ENCODE measurements around the gene SCTR. TPM values are rescaled to one million over a fixed set of nuclear protein-coding genes. Genes with fewer than 3 reads are reported as not detected.

SCTR gene
- not detected for total RNA-seq

- H3K4me1 Mint-ChIP-seq (ENCODE audit: low read depth): no peaks in the 10 kb centered on the region
- no peak within 1 kb of the TSS for H3K4me3 Mint-ChIP-seq
- H3K9me3 Mint-ChIP-seq: no peaks in the 10 kb centered on the region
- POLR2A ChIA-PET: no interaction called here
- DNase-seq: no peak
- H3K27ac Mint-ChIP-seq: no peak within 1 kb of the TSS
- peaks cover 37% of the 10 kb centered on the region for H3K27me3 Mint-ChIP-seq
- H3K36me3 Mint-ChIP-seq: no peaks in the 10 kb centered on the region
- CTCF ChIA-PET: no interaction called here
- intact Hi-C loops (cut with micrococcal nuclease): no loop called here
Observed at GRCh38 chr2:119523952-119524694, at the start of gene SCTR. SCTR (minus strand) TSS chr2:119524483; CDS start chr2:119524226, 257 bp downstream.

GRCh38 chr2:119567292-119567691, 43.0 kb upstream of the SCTR start:
- no peak for DNase-seq
- H3K9me3 Mint-ChIP-seq: peaks cover 4% of the 10 kb centered on the region
- no peak overlapping the region for H3K27ac Mint-ChIP-seq
- intact Hi-C loops (cut with micrococcal nuclease): no loop called here
- ChIA-PET POLR2A (no interaction called here), CTCF (no interaction called here)
- H3K4me1 Mint-ChIP-seq (ENCODE audit: low read depth): no peaks in the 10 kb centered on the region
- peaks cover 1% of the 10 kb centered on the region for H3K27me3 Mint-ChIP-seq
- H3K4me3 Mint-ChIP-seq: no peak overlapping the region
- H3K36me3 Mint-ChIP-seq: no peaks in the 10 kb centered on the region

DNA sequence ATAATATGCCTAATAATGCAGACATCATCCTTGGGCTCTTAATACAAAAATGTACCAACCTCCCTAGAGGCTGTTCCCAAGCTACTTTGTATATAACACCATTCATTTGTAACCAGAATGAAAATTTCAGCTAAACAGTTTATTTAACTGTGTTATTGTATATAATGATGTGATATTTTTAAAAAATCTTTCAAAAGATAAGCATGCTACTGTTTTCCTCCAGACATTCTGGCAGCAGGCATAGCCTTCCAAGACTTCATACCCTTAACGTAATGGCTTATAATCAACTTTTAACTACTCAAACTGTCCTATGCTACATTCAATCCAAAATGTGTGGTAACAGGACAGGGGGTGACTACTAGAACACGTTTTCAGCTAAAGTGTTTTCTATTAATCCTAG, 41.2 kb upstream of the SCTR start:
- H3K36me3 Mint-ChIP-seq: no peaks in the 10 kb centered on the region
- DNase-seq: no peak
- no peak overlapping the region for H3K4me3 Mint-ChIP-seq
- ChIA-PET POLR2A (no interaction called here), CTCF (no interaction called here)
- no peaks in the 10 kb centered on the region for H3K4me1 Mint-ChIP-seq (ENCODE audit: low read depth)
- intact Hi-C loops (cut with micrococcal nuclease): no loop called here
- H3K9me3 Mint-ChIP-seq: peaks cover 4% of the 10 kb centered on the region
- no peak overlapping the region for H3K27ac Mint-ChIP-seq
- H3K27me3 Mint-ChIP-seq: peaks cover 1% of the 10 kb centered on the region

DNA sequence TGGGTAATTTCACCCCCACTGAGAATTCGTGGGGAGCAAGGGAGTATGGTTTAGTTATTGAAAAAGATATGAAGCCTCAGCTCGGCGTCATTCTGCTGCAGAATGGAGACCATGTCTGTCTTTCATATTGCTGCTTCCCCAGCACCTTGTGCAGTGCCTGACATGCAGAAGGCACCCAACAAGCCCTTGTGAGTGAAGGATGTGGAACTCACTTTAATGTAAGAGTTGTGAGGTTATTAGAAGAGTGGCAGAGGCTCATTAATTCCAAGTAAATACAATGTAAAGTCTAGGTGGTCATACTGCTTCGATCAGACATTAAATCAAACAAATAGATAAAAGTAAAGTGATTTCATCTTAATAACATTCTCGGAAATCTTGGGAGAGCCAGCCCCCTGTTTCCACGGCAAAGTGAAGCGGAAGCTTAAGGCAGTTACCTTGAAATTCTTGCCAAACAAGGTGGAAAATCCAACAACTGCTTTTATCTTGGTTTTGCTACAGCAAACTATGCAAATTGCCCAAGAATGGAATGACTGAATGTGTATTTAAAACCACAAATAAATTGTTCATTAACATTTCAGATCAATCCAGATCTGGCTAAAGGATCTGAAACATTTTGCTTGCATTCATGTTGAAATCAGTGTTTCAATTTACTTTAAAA, 29.5 kb upstream of the SCTR start:
- H3K4me3 Mint-ChIP-seq: no peak overlapping the region
- H3K27ac Mint-ChIP-seq: no peak overlapping the region
- intact Hi-C loops (cut with micrococcal nuclease): no loop called here
- H3K4me1 Mint-ChIP-seq (ENCODE audit: low read depth): no peaks in the 10 kb centered on the region
- no peak for DNase-seq
- peaks cover 12% of the 10 kb centered on the region for H3K27me3 Mint-ChIP-seq
- POLR2A ChIA-PET: no interaction called here
- no peaks in the 10 kb centered on the region for H3K36me3 Mint-ChIP-seq
- CTCF ChIA-PET: no interaction called here
- H3K9me3 Mint-ChIP-seq: no peaks in the 10 kb centered on the region

DNA sequence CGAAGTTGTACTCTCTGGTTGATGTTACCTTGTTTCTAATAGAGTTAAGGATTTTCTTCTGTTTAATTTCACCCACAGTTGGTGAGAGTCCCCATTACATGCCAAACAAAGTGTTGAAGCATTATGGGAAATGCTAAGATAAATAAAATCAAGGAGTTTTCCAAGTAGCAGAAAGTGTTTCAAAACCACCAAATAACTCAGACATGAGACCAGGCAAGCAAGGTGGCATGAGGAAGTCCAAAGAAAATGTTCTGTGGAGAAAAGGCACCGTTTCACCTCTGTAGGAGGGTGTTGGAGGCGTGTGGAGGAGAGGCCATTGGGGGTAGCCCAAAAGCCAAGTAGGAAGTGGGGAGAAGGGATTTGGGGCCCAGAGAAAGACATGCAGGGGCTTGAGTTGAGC, 28.6 kb upstream of the SCTR start:
- H3K36me3 Mint-ChIP-seq: no peaks in the 10 kb centered on the region
- no peak overlapping the region for H3K4me3 Mint-ChIP-seq
- H3K27me3 Mint-ChIP-seq: peaks cover 10% of the 10 kb centered on the region
- H3K9me3 Mint-ChIP-seq: no peaks in the 10 kb centered on the region
- DNase-seq: no peak
- intact Hi-C loops (cut with micrococcal nuclease): no loop called here
- H3K27ac Mint-ChIP-seq: no peak overlapping the region
- ChIA-PET POLR2A (no interaction called here), CTCF (no interaction called here)
- no peaks in the 10 kb centered on the region for H3K4me1 Mint-ChIP-seq (ENCODE audit: low read depth)

DNA sequence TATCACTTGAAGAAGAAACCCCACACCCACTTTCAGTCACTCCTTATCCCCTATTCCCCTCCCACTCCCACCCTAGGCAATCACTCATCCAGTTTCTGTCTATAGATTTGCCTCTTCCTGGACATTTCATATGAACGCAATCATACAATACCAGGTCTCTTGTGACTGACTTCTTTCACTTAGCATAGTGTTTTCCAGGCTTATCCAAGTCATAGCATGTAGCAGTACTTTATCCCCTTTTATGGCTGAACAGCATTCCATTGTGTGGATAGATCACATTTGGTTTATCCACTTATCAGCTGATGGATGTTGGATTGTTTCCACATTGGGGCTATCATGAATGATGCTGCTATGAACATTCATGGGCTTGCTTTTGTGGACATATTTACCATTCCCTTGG, 26.6 kb upstream of the SCTR start:
- ChIA-PET CTCF (interaction anchor here (0.8 kb wide), 1 partner anchor 74 kb away, joined by 3 read pairs; no protein-coding TSS in a partner anchor), POLR2A (no interaction called here)
- H3K27me3 Mint-ChIP-seq: peaks cover 15% of the 10 kb centered on the region
- no peaks in the 10 kb centered on the region for H3K9me3 Mint-ChIP-seq
- H3K4me1 Mint-ChIP-seq (ENCODE audit: low read depth): no peaks in the 10 kb centered on the region
- no peak overlapping the region for H3K4me3 Mint-ChIP-seq
- DNase-seq: no peak
- no peak overlapping the region for H3K27ac Mint-ChIP-seq
- no peaks in the 10 kb centered on the region for H3K36me3 Mint-ChIP-seq
- intact Hi-C loops (cut with micrococcal nuclease): no loop called here

DNA sequence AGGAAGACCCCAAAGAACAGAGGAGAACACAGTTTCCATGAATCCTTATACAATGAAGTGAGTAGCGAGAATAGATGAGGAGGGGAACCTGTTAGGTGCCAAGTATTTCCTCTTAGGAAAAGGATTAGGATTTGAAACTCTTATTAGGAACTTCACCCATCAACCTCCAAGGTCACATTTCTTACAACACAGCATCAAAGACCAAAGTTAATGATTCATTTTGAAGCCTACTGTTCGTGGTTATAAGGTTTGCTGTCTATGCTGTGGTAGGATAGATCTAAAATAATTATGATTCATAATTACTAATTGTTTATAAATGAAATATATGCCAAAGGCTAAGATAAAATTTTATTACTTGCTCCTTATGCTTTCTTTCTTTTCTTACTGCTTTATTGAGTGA, 26.1 kb upstream of the SCTR start:
- H3K9me3 Mint-ChIP-seq: no peaks in the 10 kb centered on the region
- H3K36me3 Mint-ChIP-seq: no peaks in the 10 kb centered on the region
- no peaks in the 10 kb centered on the region for H3K4me1 Mint-ChIP-seq (ENCODE audit: low read depth)
- intact Hi-C loops (cut with micrococcal nuclease): no loop called here
- no peak for DNase-seq
- H3K4me3 Mint-ChIP-seq: no peak overlapping the region
- H3K27me3 Mint-ChIP-seq: peaks cover 15% of the 10 kb centered on the region
- ChIA-PET CTCF (interaction anchor here (0.8 kb wide), 1 partner anchor 74 kb away, joined by 3 read pairs; no protein-coding TSS in a partner anchor), POLR2A (no interaction called here)
- no peak overlapping the region for H3K27ac Mint-ChIP-seq

- CTCF ChIA-PET: no interaction called here
- DNase-seq: no peak
- H3K27ac Mint-ChIP-seq: no peak overlapping the region
- H3K4me1 Mint-ChIP-seq (ENCODE audit: low read depth): peaks cover 2% of the 10 kb centered on the region
- H3K4me3 Mint-ChIP-seq: no peak overlapping the region
- POLR2A ChIA-PET: no interaction called here
- peaks cover 20% of the 10 kb centered on the region for H3K27me3 Mint-ChIP-seq
- intact Hi-C loops (cut with micrococcal nuclease): no loop called here
- H3K9me3 Mint-ChIP-seq: no peaks in the 10 kb centered on the region
- H3K36me3 Mint-ChIP-seq: no peaks in the 10 kb centered on the region
Observed at GRCh38 chr2:119549241-119549640, 25.0 kb upstream of the SCTR start.

DNA sequence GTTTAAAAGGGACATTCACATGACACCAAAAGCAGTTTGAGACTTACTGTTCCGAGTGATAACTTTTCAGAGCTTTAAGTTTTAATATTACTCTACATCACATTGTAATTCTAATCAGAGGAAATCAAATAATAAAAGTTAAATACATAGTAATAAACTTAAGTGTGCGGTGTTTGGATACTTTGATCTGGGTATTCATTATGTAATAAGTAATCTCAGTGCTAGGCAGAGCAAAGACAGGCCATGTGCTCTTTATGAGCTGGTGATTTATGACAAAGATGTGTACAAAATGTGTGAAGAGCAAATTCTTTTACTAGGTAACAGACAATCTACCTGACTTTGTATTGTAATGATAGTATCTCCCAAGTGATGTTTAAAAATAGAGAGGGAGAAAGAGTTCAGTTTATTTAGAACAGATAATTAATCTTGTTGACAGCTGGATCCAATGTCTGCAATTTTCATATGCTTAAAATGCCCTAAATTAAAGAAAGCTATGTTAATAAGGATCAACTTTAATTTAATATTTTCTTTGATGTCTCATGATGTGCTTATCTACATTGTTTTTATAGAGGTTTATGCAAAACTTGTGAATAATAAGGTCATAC, 24.3 kb upstream of the SCTR start:
- Mint-ChIP-seq H3K36me3 (no peaks in the 10 kb centered on the region), H3K27me3 (peaks cover 24% of the 10 kb centered on the region), H3K4me1 (ENCODE audit: low read depth) (peaks cover 6% of the 10 kb centered on the region), H3K4me3 (no peak overlapping the region), H3K27ac (no peak overlapping the region), H3K9me3 (no peaks in the 10 kb centered on the region)
- ChIA-PET POLR2A (no interaction called here), CTCF (interaction anchor here (0.8 kb wide), 1 partner anchor 31 kb away, joined by 3 read pairs; no protein-coding TSS in a partner anchor)
- no peak for DNase-seq
- intact Hi-C loops (cut with micrococcal nuclease): no loop called here

- intact Hi-C loops (cut with micrococcal nuclease): no loop called here
- Mint-ChIP-seq H3K27ac (no peak overlapping the region), H3K4me3 (no peak overlapping the region), H3K9me3 (no peaks in the 10 kb centered on the region), H3K36me3 (peaks cover 3% of the 10 kb centered on the region), H3K27me3 (peaks cover 35% of the 10 kb centered on the region), H3K4me1 (ENCODE audit: low read depth) (peaks cover 10% of the 10 kb centered on the region)
- no peak for DNase-seq
- CTCF ChIA-PET: no interaction called here
- POLR2A ChIA-PET: no interaction called here
Observed at GRCh38 chr2:119546447-119546767, 22.1 kb upstream of the SCTR start.

DNA sequence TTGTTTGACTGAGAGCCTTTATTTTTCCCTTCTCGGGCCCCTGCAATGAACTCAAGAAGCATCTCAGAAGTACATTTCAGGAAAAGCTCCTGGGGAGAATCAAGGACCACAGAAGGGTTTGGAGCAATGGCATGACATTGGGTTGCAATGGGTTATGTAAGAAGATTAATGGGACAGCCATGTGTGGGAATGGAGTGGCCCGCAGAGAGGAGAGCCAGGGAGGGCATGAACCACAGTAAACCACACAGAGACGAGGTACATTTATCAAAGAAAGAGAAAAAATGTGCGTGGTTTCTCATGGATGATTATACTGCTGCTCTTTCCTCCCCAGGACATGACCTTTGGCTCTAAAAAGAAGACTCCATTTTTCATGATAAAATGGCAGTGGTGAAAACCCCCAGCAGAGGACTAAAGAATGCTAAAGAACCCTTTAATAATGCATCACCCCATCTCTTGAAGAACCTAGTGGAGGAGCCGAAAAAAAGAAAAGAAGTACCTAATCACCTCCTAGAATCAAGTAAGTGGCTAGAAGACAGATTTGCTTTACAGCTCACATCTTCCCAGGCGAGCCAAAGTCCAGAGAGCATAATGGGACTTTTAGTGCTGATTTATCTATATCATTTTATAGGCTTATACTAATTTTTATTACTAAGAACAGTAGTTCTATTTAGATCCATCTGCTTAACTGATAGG, 21.6 kb upstream of the SCTR start:
- Mint-ChIP-seq H3K9me3 (no peaks in the 10 kb centered on the region), H3K4me1 (ENCODE audit: low read depth) (peaks cover 10% of the 10 kb centered on the region), H3K27ac (no peak overlapping the region), H3K27me3 (peaks cover 37% of the 10 kb centered on the region), H3K4me3 (no peak overlapping the region), H3K36me3 (peaks cover 3% of the 10 kb centered on the region)
- DNase-seq: no peak
- intact Hi-C loops (cut with micrococcal nuclease): no loop called here
- ChIA-PET POLR2A (no interaction called here), CTCF (no interaction called here)

DNA sequence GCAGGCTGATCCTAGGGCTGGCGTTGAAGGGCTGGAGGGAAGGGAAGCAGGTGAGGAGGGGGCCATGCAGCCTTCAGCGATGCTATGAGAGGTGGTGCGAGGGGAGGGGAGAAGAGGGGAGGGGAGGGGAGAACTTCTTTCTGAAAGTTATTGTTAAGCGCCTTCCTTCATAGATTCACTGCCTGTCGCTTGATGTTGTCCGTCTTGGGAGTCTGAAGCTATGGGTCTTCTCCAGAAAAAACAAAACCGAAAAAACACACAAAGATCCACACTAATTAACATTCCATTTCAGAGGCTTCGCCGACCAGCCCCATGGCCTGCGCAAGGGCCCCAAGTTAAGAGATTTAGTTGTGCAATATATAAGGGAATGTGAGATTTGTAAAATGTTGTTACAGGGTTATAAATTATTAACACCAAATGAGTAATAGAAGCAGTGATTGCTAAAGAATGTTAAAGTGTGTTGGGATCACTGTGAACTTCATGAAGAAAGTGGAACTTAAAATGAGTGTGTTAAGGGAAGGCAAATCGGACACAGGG, 20.7 kb upstream of the SCTR start:
- Mint-ChIP-seq H3K27me3 (peaks cover 41% of the 10 kb centered on the region), H3K4me1 (ENCODE audit: low read depth) (peaks cover 10% of the 10 kb centered on the region), H3K4me3 (peak overlapping the region; percentile 29), H3K36me3 (peaks cover 3% of the 10 kb centered on the region), H3K9me3 (no peaks in the 10 kb centered on the region), H3K27ac (no peak overlapping the region)
- DNase-seq: no peak
- ChIA-PET CTCF (no interaction called here), POLR2A (no interaction called here)
- intact Hi-C loops (cut with micrococcal nuclease): no loop called here
